HT1080 (cell line): ENCODE results near the gene NUBP1. TPM values are rescaled to one million over a fixed set of nuclear protein-coding genes. Genes with fewer than 3 reads are reported as not detected.
A peak's percentile ranks its signal among the peaks of the same experiment; 100 is the strongest.
"Not testable (repeated sequence)": the region's sequence is repeated elsewhere in the genome, so short reads cannot be mapped to it uniquely, and the experiment has no call there.

Experiments
- DNase-seq: peaks from one replicate; pipeline ENCODE4 v3.0.0-alpha.2; 2015; ENCODE audit warnings: low read depth
- polyA plus RNA-seq, 2 experiments: library from polyadenylated mRNA; depleted of rRNA; stranded (reverse); fragments of >200 nt; gene quantifications; 2 replicates each; pipeline ENCODE4 v1.2.3, GENCODE V29; 2015
- total RNA-seq: library from RNA; depleted of rRNA; stranded (reverse); fragments of >200 nt; shearing (Covaris generic); gene quantifications from 2 replicates; pipeline ENCODE4 v1.2.3, GENCODE V29; 2014; rRNA removed

The NUBP1 gene
- 52.8 and 61.4 TPM in 2 replicates for total RNA-seq
- polyA plus RNA-seq (2015; cell fraction: cytosol; rRNA removed) = 34.2 and 34.6 TPM in 2 replicates
- polyA plus RNA-seq (2015; cell fraction: nucleus; rRNA removed) = 21.4 and 28.4 TPM in 2 replicates

DNA sequence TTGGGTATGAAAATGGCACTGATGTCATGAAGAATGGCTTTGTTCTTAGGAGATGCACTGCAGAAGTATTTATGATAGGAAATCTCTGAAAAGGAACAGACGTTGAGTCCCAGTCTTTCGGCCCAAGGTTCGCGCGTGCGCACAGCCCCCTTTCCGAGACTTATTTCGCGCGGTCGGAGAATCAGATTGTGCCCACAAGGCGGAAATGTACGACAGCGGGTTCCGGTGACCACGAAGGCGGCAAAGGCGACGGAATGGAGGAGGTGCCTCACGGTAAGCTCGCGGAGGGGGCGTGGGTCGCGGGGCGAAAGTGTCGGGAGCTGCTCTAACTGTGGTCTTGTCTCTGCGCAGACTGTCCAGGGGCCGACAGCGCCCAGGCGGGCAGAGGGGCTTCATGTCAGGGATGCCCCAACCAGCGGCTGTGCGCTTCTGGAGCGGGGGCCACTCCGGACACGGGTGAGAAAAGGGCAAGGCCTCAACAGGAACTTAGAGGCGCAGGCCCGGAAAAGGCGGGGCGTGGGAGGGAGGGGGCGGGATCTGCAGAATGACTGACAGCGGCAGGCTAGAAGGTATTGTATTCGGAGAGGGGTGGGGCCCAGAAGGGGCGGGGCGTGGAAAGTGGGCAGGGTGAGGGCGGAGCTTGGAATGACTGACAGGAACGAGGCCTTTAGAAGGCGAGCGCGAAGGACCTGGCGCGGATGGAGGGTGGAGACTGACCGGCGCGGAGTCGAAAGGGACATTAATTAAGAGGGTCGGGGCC, at the start of gene NUBP1:
Gene NUBP1 (plus strand): TSS at position 233 of the 760 bp plus-strand sequence. CDS start 22 bp downstream, at position 255.
- DNase-seq = peak; percentile 92

DNA sequence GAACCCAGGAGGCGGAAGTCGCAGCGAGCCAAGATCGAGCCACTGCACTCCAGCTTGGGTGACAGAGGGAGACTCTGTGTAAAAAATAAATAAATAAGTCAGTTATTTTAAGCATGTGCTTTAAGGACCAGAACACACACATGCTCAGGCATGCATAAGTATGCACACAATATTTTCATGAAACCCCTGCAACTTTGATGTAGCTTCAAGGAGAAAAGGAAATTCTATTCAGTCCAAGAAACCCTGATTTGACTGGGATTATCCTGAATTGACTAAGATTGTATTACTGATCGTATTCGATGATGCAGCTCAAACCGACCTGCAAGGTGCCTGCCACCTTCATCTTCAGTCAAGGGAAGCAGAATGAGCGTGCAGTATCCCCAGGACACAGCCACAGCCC, 49.8 kb upstream of the NUBP1 start:
- DNase-seq = no peak

- no peak for DNase-seq
Measured at GRCh38 chr16:10694306-10694705, 49.3 kb upstream of the NUBP1 start.

- DNase-seq = no peak
Measured at GRCh38 chr16:10694830-10695229, 48.8 kb upstream of the NUBP1 start, which contains the start of gene TEKT5. TSS of gene TEKT5 (minus strand) at chr16:10694930. CDS start at chr16:10694873, 57 bp downstream.

DNA sequence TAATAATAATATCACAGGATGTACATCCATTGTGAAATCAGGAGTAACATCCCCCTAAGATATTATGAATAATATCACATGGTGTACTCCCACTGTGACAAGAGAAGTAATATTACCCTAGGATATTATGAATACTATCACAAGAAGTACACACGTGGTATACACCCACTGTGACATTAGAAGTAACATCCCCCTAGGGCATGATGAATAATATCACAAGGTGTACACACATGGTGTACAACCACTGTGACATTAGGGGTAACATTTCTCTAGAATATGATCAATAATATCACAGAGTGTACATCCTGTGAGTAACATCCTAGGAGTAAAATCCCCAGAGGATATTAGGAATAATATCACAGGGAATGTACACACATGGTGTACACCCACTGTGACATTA, 43.9 kb upstream of the NUBP1 start:
- no peak for DNase-seq

DNA sequence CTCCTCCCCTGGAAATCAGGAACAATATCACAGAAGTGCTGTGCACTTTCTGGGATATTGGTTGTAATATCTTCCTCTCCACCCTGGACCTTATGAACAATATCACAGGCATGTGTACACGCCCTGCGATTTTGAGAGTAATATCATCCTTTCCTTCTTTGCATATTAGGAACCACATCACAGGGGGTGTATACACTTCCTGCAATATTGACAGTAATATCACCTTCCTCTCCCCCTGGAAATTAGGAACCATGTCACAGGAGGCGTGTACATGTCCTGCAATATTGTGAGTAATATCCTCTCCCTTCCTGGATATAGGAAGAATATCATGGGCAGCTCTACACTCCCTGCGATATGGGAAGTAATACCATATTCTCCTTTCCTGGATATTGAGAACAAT, 34.7 kb upstream of the NUBP1 start:
- no peak for DNase-seq

GRCh38 chr16:10728003-10728887, 15.4 kb upstream of the NUBP1 start:
- no peak for DNase-seq

GRCh38 chr16:10729104-10730048, 14.3 kb upstream of the NUBP1 start:
- DNase-seq = peak; percentile 76

GRCh38 chr16:10731790-10732189, 11.9 kb upstream of the NUBP1 start:
- no peak for DNase-seq

DNA sequence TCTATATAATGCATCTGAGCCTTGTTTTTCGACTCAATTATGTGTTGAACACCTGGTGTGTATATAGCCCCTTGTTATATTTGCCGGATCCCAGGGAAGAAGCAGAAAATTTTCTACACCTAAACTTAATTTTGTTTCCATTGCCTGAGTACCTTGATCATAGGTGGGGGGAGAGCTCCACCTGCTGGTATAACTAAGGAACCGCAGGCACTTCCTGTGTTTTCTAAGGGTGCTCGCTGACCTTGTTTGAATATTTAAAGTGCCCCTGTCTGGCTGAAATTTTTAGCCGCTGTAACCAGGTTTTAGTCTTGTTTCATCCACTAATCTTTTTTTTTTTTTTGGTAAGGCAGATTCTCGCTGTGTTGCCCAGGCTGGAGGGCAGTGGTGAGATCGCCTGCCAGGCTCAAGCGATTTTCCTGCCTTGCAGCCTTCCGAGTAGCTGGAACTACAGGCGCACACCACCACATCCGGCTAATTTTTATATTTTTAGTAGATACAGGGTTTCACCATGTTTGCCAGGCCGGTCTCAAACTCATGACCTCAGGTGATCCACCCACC, 6.5 kb upstream of the NUBP1 start:
- peak; percentile 62 for DNase-seq

DNA sequence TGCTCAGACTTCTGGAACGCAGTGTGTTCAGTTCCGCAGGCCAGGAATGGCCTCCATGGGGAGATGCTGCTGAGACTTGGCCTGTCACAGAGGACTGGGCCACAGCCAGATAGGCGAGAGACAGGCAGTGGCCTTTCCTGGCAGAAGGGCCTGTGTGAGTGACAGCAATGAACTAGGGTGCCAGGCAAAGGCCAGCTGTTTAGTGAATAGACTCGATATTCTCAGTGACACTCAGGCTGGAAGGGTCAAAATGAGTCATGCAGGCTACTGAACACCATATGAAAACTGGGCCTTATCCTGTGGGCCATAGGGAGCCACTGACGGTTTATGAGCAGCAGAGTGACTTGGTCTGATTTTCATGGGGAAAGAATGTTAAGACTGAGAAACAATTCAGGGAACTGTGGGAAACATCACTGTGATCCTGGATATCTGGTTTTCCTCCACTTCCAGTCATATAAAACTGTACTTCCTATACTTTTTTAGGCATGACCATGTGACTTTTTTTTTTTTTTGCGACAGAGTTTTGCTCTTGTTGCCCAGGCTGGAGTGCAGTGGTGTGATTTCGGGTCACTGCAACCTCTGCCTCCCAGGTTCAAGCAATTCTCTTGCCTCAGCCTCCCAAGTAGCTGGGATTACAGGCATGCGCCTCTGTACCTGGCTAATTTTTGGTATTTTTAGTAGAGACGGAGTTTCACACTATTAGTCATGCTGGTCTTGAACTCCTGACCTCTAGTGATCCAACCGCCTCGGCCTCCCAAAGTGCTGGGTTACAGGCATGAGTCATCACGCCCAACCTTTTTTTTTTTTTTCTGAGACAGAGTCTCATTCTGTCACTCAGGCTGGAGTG, 5.2 kb upstream of the NUBP1 start:
- DNase-seq = peak; percentile 91

DNA sequence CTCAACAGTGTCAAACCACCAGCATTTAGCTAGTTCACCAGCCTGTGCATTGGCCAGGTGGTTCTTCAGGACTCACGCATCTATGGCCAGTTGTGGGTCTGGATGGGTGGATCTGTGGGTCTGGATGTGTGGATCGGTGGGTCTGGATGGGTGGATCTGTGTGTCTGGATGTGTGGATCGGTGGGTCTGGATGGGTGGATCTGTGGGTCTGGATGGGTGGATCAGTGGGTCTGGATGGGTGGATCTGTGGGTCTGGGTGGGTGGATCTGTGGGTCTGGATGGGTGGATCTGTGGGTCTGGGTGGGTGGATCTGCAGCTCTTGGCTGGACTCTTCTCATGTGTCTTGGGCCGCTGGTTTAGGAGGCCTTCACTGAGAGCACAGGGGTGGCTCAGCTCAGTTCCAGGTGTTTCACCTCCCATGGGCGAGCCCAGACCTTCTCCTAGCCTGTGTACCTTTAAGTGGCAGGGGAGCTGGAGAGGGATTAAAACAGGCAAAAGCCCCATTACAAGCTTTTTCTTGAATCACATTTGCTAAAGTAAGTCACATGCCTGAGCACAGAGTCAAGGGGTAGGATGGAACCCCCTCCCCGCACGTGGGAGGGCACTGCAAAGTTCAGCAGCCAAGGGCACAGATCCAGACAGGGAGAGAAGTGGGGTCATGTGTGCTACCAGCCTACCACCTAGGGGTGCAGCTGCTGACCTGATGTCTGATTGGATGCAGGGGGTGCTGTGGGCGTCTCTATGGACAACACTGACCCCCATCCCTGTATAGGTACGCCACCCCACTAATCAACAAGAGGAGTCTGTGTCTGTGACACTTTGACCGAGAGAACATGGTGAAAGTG, 3.4 kb upstream of the NUBP1 start:
- no peak for DNase-seq

DNA sequence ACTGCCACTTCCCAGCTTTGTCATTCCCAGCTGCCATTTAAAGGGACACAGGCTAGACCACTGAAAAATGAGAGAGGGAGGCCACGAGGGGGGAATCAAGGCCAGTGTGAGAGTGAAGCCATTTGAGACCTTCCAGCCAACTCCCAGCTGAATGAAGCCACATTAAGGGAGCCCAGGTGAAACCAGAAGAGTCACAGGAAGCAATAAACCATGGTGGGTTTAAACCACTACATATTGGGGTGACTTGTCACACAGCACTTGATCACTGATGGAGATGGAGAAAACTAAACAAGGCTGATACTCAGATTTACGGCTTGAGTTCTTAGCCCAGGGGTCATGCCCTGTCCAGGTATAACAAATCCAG, 2.8 kb upstream of the NUBP1 start:
- DNase-seq = no peak

DNA sequence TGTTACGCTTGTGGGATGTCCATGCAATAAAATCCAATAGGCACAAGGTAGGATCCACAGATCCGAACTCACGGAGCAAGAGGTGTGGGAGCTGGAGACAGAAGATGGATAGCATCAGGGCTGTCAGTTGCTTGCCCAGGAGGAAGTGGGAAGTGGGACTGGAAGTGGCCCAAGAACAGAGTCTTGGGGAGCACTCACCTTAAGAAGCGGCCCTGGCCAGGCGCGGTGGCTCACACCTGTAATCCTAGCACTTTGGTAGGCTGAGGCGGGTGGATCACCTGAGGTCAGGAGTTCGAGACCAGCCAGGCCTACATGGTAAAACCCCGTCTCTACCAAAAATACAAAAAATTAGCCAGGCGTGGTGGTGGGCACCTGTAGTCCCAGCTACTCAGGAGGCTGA, 2.4 kb upstream of the NUBP1 start:
- DNase-seq = not testable (repeated sequence)

DNA sequence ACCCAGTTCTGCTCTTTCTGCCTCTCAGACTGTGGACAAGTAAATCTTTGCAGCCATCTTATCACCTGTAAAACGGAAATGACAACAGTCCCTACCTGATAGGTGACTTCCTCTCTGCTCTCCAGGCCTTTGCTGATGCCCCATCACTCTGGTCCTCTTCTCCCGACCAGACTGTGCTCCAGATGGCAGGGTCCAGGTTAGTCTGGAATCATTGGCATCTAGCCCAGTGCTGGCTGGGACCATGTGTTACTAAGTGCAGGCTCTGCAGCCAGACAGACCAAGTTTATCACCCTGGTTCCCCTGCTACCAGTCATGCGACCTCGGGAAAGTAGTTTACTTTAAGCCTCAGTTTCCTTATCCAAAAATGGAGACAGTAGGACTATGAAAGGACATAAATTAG, 1.8 kb upstream of the NUBP1 start:
- DNase-seq = no peak

DNA sequence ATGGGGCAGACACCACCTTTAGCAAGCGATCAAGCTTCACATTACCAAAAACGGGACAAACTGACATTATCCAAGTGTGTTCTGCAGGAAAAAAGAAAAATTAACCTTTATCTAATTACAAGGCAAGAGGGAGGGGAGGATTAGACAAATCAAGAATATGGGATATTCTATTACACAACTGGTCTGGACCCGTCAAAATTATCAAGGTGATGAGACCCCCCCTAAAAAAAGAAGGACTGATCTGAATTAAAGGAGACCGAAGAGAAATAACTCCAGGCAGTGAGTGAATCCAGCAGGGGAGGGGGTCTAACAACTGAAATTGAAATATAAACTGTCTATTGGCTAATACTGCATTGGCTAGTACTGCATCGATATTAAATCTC, 424 bp upstream of the NUBP1 start:
- no peak for DNase-seq

GRCh38 chr16:10744370-10745030, 858 bp downstream of the NUBP1 start:
- DNase-seq = no peak

DNA sequence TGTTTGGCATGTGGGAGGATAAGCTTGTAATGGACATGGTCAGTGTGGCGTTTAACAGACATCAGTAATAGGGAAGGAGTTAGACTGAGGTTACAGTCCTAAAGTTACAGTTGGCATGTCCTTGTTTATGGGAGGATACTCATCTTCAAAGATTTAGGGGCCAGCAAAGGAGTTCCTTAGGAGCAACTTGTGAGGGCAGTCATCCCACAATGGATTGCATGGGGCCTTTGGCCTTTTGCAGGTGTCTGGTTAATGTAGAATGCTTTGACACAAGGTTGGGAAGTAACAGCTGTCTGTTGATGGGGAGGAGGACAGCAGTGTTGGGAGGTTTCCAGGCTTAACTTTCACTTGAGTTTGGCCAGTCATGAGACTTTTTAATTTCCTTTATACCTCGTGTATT, 2.2 kb downstream of the NUBP1 start:
- DNase-seq = no peak
